SK-N-SH (cell line): Measurements from ENCODE around the gene ABCB6.

Experiments used
- CTCF ChIP-seq: fragments of 200-600 bp; sonication (generic); IDR thresholded peaks from 2 replicates; pipeline ENCODE4 v1.6.1; 2017; ENCODE audit warnings: antibody characterized with exemption, mild to moderate bottlenecking, moderate library complexity
- EZH2phosphoT487 ChIP-seq: fragments of 200-600 bp; sonication (generic); IDR thresholded peaks from 2 replicates; pipeline ENCODE4 v1.6.1; 2017; ENCODE audit warnings: low read depth, mixed run types, mild to moderate bottlenecking, antibody characterized with exemption, moderate library complexity, borderline replicate concordance
- RFX5 ChIP-seq: IDR thresholded peaks from 2 replicates; pipeline ENCODE4 v1.6.1; 2012; ENCODE audit warnings: mild to moderate bottlenecking, improper control_type of control experiment, low read length
- TAF1 ChIP-seq: IDR thresholded peaks from 2 replicates; pipeline ENCODE4 v1.6.1; 2012; ENCODE audit warnings: low read depth, mild to moderate bottlenecking, low read length, moderate library complexity, borderline replicate concordance

GRCh38 chr2:219266232-219266631, 47.5 kb upstream of the ABCB6 start:
- TF ChIP-seq CTCF (no peak), TAF1 (no peak), EZH2phosphoT487 (no peak), RFX5 (no peak)
